Right forelimb (tissue), 1 donor: ENCODE data around the gene STXBP1.

Experiments used
- DNase-seq: peaks from one replicate; pipeline ENCODE4 v3.0.0-alpha.2; 2018

STXBP1 gene

GRCh38 chr9:127739614-127740330 lies 127.7 kb downstream of the STXBP1 start:
- no peak for DNase-seq

DNA sequence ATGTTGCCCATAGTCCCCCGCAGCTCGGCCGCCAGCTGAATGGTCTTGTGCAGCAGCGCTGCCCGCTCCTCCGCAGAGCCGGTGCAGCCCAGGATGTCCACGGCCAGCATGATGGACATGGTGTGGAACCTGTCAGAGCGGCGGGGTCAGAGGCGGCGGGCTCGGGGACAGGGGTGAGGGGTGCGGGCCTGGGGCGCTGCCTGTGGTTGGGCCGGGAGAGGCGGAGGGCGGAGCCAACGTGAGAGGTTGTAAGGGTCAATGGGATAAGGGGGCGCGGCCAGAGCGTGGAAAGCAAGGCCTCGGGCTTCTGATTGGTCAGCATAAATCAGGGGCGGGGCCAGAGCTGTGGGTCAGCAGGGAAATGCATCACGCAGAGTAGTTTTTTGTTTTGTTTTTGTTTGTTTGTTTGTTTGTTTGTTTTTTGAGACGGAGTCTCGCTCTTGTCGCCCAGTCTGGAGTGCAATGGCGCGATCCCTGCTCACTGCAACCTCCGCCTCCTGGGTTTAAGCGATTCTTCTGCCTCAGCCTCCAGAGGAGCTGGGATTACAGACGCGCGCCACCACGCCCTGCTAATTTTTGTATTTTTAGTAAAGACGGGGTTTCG lies 129.9 kb downstream of the STXBP1 start:
- DNase-seq: no peak
